ENCODE results near the gene GSK3B. TPM values are rescaled to one million over a fixed set of nuclear protein-coding genes. Genes with fewer than 3 reads are reported as not detected.

The GSK3B gene
- total RNA-seq, 1 experiment from 2014 or later: 67.1 TPM

DNA sequence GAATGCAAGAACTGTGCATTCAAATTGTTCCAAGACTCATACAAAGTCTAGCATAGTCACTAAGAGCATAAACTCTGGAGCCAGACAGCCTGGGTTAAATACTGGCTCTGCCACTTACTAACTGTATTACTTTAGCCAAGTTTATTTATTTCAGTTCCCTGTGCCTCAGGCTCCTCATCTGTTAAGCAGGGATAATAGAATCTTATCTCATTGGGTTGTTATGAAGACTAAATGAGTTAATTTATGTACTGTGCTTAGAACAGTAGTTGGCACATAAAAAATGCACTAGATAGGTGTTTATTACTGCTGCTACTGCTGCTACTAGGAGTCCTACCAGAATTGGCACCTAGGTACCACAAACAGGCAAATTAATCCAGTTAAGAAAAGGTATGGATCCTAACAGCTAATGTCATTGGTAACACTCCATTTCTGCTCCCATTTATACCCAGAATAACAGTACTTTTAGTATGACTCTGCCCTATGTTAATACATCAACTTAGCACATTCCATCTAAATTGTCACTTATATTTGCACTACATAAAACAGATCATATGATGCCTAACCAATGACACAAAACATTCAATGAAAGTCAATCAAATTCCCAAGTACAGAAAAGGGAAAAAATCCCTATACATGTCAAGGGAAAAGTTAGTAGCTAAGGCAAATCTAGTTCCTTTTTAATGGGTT, 45.7 kb downstream of the GSK3B start:
- Histone ChIP-seq H4K20me1 (ENCODE audit: insufficient read depth, low read depth, low read length) (no peaks in the 10 kb centered on the region), H3K27me3 (ENCODE audit: low read length) (no peaks in the 10 kb centered on the region), H2AFZ (ENCODE audit: low read length) (no peak overlapping the region), H3K9me3 (ENCODE audit: low read length) (peaks cover 10% of the 10 kb centered on the region; the same call in 1 of the 2 replicates), H3K9me2 (replicated peaks; ENCODE audit: insufficient read depth, low read length) (no peaks in the 10 kb centered on the region), H3K4me1 (ENCODE audit: low read length) (no peaks in the 10 kb centered on the region), H3K27ac (ENCODE audit: low read length) (no peak overlapping the region), H3K4me2 (ENCODE audit: low read depth, low read length, poor library complexity, severe bottlenecking) (no peak overlapping the region), H3K9ac (ENCODE audit: low read length) (no peak overlapping the region), H3K4me3 (ENCODE audit: low read length) (no peak overlapping the region), H3K79me2 (ENCODE audit: low read length) (peaks cover 100% of the 10 kb centered on the region), H3K36me3 (ENCODE audit: insufficient read depth, low read length) (peaks cover 51% of the 10 kb centered on the region)
- DNase-seq: no peak

GRCh38 chr3:120047686-120048085, 46.6 kb downstream of the GSK3B start:
- Histone ChIP-seq H4K20me1 (ENCODE audit: insufficient read depth, low read depth, low read length) (no peaks in the 10 kb centered on the region), H3K27ac (ENCODE audit: low read length) (no peak overlapping the region)

GRCh38 chr3:120040813-120041377, 53.4 kb downstream of the GSK3B start:
- Histone ChIP-seq H3K27ac (ENCODE audit: low read length) (no peak overlapping the region), H3K9me2 (replicated peaks; ENCODE audit: insufficient read depth, low read length) (no peaks in the 10 kb centered on the region), H3K9ac (ENCODE audit: low read length) (no peak overlapping the region), H3K27me3 (ENCODE audit: low read length) (no peaks in the 10 kb centered on the region), H3K4me2 (ENCODE audit: low read depth, low read length, poor library complexity, severe bottlenecking) (no peak overlapping the region), H4K20me1 (ENCODE audit: insufficient read depth, low read depth, low read length) (no peaks in the 10 kb centered on the region), H3K36me3 (ENCODE audit: insufficient read depth, low read length) (peaks cover 69% of the 10 kb centered on the region), H3K4me3 (ENCODE audit: low read length) (no peak overlapping the region), H3K79me2 (ENCODE audit: low read length) (peaks cover 100% of the 10 kb centered on the region), H2AFZ (ENCODE audit: low read length) (no peak overlapping the region), H3K9me3 (ENCODE audit: low read length) (peaks cover 40% of the 10 kb centered on the region), H3K4me1 (ENCODE audit: low read length) (no peaks in the 10 kb centered on the region)
- DNase-seq: no peak

More at GRCh38 chr3:120047686-120048085, 46.6 kb downstream of the GSK3B start:
- no peaks in the 10 kb centered on the region for H3K27me3 ChIP-seq (ENCODE audit: low read length)
- peaks cover 100% of the 10 kb centered on the region for H3K79me2 ChIP-seq (ENCODE audit: low read length)
- no peaks in the 10 kb centered on the region for H3K4me1 ChIP-seq (ENCODE audit: low read length)
- no peak overlapping the region for H3K4me2 ChIP-seq (ENCODE audit: low read depth, low read length, poor library complexity, severe bottlenecking)
- H3K9me2 ChIP-seq (replicated peaks; ENCODE audit: insufficient read depth, low read length): no peaks in the 10 kb centered on the region
- H3K4me3 ChIP-seq (ENCODE audit: low read length): no peak overlapping the region
- no peak overlapping the region for H3K9ac ChIP-seq (ENCODE audit: low read length)
- peaks cover 52% of the 10 kb centered on the region for H3K36me3 ChIP-seq (ENCODE audit: insufficient read depth, low read length)
- peaks cover 10% of the 10 kb centered on the region; the same call in 1 of the 2 replicates for H3K9me3 ChIP-seq (ENCODE audit: low read length)
- H2AFZ ChIP-seq (ENCODE audit: low read length): no peak overlapping the region
- no peak for DNase-seq

DNA sequence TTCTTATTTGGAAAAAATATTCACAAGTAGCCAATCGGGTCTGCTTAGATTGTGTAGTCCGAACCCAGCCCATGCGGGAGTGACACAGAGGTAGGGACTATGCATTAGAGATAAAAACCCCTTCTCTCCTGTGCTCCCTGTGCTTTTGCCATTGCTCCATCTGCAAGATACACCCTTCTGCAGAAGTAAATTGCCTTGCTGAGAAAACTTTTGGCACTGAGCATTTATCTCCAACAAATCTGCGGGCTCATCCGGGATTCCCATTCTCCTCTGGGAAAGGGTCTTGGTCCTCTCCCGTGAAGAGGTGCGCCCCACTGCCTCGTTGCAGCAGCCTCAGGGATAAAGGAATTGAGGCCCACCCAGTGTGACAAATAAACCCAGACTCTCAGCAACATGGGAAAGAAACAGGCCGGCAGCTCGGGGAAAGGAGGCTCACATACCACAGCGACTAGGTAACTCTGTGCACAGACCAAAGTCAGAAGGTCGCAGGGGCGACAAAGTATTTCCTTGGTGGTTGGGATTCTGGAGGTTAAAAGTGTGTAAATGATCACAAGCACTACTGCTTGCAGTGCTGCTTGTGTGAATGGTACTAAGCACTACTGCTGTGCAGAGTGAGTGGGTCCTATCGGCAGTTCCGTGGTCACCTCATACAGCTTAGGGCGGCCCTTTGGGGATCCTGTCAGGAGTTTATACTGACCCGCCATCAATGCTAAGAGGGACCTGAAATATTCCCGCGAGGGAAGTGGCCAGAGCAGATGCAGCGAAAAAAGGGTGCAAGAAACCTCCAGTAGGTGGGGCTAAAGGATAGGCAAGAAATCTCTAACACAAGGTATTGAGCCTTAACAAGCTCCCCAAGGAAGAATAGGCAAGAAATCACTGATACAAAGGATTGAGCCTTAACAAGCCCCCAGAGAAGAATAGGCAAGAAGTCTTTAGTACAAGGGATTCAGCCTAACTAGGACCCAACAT, 54.3 kb downstream of the GSK3B start:
- peaks cover 62% of the 10 kb centered on the region for H3K36me3 ChIP-seq (ENCODE audit: insufficient read depth, low read length)
- peaks cover 100% of the 10 kb centered on the region for H3K79me2 ChIP-seq (ENCODE audit: low read length)
- H3K27ac ChIP-seq (ENCODE audit: low read length): no peak overlapping the region
- no peaks in the 10 kb centered on the region for H3K9me2 ChIP-seq (replicated peaks; ENCODE audit: insufficient read depth, low read length)
- H3K4me1 ChIP-seq (ENCODE audit: low read length): no peaks in the 10 kb centered on the region
- no peaks in the 10 kb centered on the region for H3K27me3 ChIP-seq (ENCODE audit: low read length)
- H3K9ac ChIP-seq (ENCODE audit: low read length): no peak overlapping the region
- H2AFZ ChIP-seq (ENCODE audit: low read length): no peak overlapping the region
- peak; percentile 55 for DNase-seq
- H4K20me1 ChIP-seq (ENCODE audit: insufficient read depth, low read depth, low read length): no peaks in the 10 kb centered on the region
- no peak overlapping the region for H3K4me3 ChIP-seq (ENCODE audit: low read length)
- H3K9me3 ChIP-seq (ENCODE audit: low read length): peaks cover 37% of the 10 kb centered on the region
- no peak overlapping the region for H3K4me2 ChIP-seq (ENCODE audit: low read depth, low read length, poor library complexity, severe bottlenecking)

GRCh38 chr3:120033596-120033995, 60.7 kb downstream of the GSK3B start:
- no peak overlapping the region for H3K4me3 ChIP-seq (ENCODE audit: low read length)
- peak; percentile 61 for DNase-seq

DNA sequence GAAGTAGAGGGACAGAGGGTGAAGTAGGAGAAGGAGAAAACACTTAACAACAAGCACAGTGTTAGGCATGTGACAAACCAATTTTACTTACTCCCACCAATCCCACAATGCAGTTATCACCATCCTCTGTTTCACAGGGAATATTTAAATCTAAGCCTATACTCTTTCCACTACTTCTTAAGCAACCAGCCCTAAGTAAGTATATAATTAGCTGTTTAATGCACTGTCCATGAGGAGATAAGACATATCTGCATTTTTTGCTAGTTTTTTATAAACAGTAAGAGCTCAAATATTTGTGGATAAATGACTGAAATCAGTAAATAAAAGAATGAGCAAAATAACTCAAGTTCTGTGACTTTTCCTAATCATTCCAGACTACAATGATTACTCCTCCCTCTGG, 62.7 kb downstream of the GSK3B start:
- Histone ChIP-seq H3K27ac (ENCODE audit: low read length) (no peak overlapping the region), H3K79me2 (ENCODE audit: low read length) (peaks cover 99% of the 10 kb centered on the region), H4K20me1 (ENCODE audit: insufficient read depth, low read depth, low read length) (no peaks in the 10 kb centered on the region), H3K27me3 (ENCODE audit: low read length) (no peaks in the 10 kb centered on the region), H3K9me3 (ENCODE audit: low read length) (no peaks in the 10 kb centered on the region), H3K4me3 (ENCODE audit: low read length) (no peak overlapping the region), H3K9me2 (replicated peaks; ENCODE audit: insufficient read depth, low read length) (no peaks in the 10 kb centered on the region), H3K4me2 (ENCODE audit: low read depth, low read length, poor library complexity, severe bottlenecking) (no peak overlapping the region), H3K4me1 (ENCODE audit: low read length) (peaks cover 10% of the 10 kb centered on the region), H3K36me3 (ENCODE audit: insufficient read depth, low read length) (0 out of 2 replicates have a peak, but pooled peaks cover 5% of the 10 kb centered on the region), H2AFZ (ENCODE audit: low read length) (no peak overlapping the region), H3K9ac (ENCODE audit: low read length) (no peak overlapping the region)
- no peak for DNase-seq

More at GRCh38 chr3:120033596-120033995, 60.7 kb downstream of the GSK3B start:
- Histone ChIP-seq H3K27ac (ENCODE audit: low read length) (peak overlapping the region; percentile 12; the same call in 1 of the 2 replicates), H3K36me3 (ENCODE audit: insufficient read depth, low read length) (peaks cover 19% of the 10 kb centered on the region), H4K20me1 (ENCODE audit: insufficient read depth, low read depth, low read length) (no peaks in the 10 kb centered on the region), H3K27me3 (ENCODE audit: low read length) (no peaks in the 10 kb centered on the region), H3K9ac (ENCODE audit: low read length) (no peak overlapping the region), H3K79me2 (ENCODE audit: low read length) (peaks cover 99% of the 10 kb centered on the region), H2AFZ (ENCODE audit: low read length) (no peak overlapping the region), H3K9me3 (ENCODE audit: low read length) (peaks cover 4% of the 10 kb centered on the region; the same call in 1 of the 2 replicates), H3K9me2 (replicated peaks; ENCODE audit: insufficient read depth, low read length) (no peaks in the 10 kb centered on the region), H3K4me1 (ENCODE audit: low read length) (peaks cover 10% of the 10 kb centered on the region), H3K4me2 (ENCODE audit: low read depth, low read length, poor library complexity, severe bottlenecking) (no peak overlapping the region)

DNA sequence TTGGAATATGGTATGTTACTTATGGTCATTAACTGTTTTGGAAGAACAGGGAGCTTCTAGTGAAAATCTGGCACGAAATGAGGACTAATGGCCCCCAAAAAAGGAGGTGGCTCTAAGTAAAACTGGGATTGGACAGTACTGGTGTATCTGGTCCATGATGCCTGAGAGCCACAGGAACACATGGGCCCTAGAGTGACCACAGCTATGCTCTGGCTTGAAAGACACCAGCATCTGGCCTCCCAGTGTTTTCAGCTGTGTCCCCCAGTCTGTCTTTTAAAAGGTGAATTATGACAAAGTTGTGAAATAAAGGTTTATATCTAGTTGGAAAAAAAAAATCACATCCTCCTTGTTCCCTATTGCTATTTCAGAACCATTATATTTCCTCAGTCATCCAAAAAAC, 64.5 kb downstream of the GSK3B start:
- Histone ChIP-seq H3K9me3 (ENCODE audit: low read length) (no peaks in the 10 kb centered on the region), H3K9me2 (replicated peaks; ENCODE audit: insufficient read depth, low read length) (no peaks in the 10 kb centered on the region), H3K36me3 (ENCODE audit: insufficient read depth, low read length) (0 out of 2 replicates have a peak, but pooled peaks cover 5% of the 10 kb centered on the region), H3K4me3 (ENCODE audit: low read length) (no peak overlapping the region), H3K27ac (ENCODE audit: low read length) (no peak overlapping the region), H3K27me3 (ENCODE audit: low read length) (no peaks in the 10 kb centered on the region), H3K4me1 (ENCODE audit: low read length) (peaks cover 24% of the 10 kb centered on the region), H4K20me1 (ENCODE audit: insufficient read depth, low read depth, low read length) (no peaks in the 10 kb centered on the region), H3K9ac (ENCODE audit: low read length) (no peak overlapping the region), H3K79me2 (ENCODE audit: low read length) (peaks cover 99% of the 10 kb centered on the region), H2AFZ (ENCODE audit: low read length) (no peak overlapping the region), H3K4me2 (ENCODE audit: low read depth, low read length, poor library complexity, severe bottlenecking) (no peak overlapping the region)
- no peak for DNase-seq

Measured in Karpas-422 (cell line).